GM21381 (cell line): Measurements from ENCODE around the gene GCNT3.

Experiments
- ATAC-seq: cut with Tn5 transposase; IDR thresholded peaks from one replicate; pipeline ENCODE4 v1.9.1; 2021; ENCODE audit warnings: mild to moderate bottlenecking, moderate library complexity; ENCODE audit not compliant: unreplicated experiment

GCNT3 gene, protein sequence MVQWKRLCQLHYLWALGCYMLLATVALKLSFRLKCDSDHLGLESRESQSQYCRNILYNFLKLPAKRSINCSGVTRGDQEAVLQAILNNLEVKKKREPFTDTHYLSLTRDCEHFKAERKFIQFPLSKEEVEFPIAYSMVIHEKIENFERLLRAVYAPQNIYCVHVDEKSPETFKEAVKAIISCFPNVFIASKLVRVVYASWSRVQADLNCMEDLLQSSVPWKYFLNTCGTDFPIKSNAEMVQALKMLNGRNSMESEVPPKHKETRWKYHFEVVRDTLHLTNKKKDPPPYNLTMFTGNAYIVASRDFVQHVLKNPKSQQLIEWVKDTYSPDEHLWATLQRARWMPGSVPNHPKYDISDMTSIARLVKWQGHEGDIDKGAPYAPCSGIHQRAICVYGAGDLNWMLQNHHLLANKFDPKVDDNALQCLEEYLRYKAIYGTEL

GRCh38 chr15:59611276-59612260 is at the start of gene GCNT3:
GCNT3 (plus strand) TSS chr15:59611783; CDS start chr15:59618239, 6,456 bp downstream.
- ATAC-seq, result no peak

DNA sequence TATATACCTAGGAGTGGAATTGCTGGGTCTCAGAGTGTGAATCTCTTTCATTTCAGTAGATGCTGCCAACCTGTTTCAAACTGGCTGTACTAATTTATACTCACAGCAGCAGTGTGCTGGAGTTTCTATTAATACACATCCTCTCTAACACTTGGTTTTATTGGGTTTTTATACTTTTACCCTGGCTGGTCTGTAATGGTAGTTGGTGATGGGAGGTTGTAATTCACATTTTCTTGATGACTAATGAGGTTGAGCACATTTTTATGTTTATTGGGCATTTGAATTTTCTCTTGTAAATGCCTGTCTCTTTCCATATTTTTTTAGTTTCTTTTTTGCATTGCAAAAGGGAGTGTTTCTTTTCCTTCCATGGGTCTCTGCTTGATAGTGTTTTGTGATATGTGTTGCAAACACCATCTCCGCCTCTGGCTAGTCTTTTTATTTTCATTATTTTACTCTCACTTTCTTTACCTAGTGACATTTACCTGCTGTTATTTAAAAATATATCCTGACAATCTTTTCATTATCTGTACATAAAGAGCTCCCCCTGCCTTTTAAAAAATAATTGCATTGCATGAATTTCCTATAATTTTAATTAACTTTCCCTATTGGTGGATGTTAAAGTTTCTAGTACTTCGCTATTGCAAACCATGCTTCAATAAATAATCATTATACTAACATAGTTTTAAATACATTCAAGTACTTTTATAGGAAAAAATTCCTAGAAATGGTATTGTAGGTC is 49.0 kb upstream of the GCNT3 start:
- no peak for ATAC-seq

GRCh38 chr15:59565299-59565698 is 46.3 kb upstream of the GCNT3 start:
- ATAC-seq, result no peak

DNA sequence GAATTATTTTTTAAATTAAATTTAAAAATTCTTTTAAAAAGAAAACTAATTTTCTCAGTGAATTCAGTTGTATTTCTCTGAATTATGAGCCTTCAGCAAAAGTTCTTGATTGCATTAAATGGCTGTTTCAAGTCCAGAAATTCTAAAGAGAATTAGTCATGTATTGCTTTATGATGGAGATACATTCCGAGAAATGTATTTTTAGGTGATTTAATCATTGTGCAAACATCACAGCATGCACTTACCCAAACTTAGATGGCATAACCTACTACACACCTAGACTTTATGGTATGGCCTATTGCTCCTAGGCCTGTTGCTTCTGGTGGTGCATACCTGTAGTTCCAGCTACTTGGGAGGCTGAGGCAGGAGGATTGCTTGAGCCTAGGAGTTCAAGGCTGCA is 44.3 kb upstream of the GCNT3 start:
- no peak for ATAC-seq

- ATAC-seq, result no peak
These were observed 42.1 kb upstream of the GCNT3 start for GRCh38 chr15:59569477-59569876.

DNA sequence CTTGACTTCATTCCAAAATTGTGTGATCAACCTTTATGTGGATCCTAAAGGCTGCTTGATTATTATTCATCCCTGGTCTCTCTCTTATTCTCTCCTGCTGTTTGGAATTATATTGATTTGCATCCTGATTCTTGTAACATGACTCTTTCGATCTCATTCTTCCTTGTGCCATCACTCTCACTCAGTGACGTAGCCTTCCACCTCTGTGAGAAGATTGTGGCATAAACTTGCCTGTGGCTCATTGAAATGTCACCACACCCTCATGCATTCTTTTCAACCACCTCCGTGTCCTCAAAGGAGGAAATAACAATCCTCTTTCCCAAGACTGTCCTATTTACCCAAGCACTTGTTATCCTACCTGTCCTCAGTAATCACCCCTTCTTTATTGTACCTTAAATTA is 41.3 kb upstream of the GCNT3 start:
- no peak for ATAC-seq

DNA sequence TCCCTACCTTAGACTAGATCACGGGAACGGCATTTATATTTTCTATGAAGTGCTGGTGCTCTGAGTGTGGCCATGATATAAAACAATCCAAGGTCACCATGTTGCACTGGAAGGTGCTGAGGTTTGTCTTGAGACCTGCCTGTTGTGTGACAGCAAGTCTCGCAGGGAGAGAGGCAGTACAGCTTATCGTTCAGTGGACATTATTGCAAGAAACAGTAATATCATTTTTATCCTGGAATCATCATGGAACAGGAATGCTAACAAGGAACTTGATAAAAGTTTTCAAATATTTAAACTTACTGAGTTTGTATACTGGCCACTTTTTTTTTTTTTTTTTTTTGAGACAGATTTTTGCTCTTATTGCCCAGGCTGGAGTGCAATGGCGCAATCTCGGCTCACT is 40.0 kb upstream of the GCNT3 start:
- no peak for ATAC-seq

- no peak for ATAC-seq
These were observed 28.5 kb upstream of the GCNT3 start for GRCh38 chr15:59583088-59583487.

- no peak for ATAC-seq
These were observed 24.3 kb upstream of the GCNT3 start for GRCh38 chr15:59587085-59587826.

- ATAC-seq, result no peak
These were observed 21.6 kb upstream of the GCNT3 start for GRCh38 chr15:59590027-59590426.

DNA sequence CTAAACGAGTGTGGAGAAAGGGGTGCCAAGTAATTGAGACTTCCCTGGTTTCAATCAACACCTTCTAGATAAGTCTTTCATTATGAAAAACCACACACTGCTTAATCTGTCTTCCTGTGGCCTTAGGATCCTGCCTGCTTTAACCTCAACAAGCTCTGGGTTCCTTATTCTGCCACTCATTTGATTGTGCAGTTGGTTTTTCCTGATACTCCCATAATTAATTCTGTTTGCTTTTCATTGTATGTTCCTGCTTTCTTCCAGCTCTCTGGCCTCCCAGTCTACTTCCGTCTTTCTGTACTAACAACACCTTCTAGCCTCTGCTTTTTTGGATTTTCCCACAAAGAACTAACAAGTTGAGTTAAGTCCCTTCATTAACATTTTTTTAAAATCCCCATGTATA is 20.2 kb upstream of the GCNT3 start:
- no peak for ATAC-seq

- no peak for ATAC-seq
These were observed 17.1 kb upstream of the GCNT3 start for GRCh38 chr15:59594493-59594942.

DNA sequence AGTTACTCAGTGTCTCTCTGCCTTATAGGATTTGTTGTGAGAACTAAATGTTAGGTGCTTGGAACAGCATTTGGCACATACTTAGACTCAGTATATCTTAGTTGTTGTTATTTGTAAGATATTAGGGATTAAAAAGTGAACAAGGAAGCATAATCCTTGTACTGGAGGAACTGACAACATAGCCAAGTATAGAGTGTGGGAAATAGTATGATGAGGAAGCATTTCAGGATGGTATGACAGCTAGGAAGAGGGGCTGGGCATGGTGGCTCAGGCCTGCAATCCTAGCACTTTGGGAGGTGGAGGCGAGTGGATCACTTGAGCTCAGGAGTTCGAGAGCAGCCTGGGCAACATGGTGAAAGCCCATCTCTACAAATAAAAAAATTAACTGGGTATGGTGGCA is 16.6 kb upstream of the GCNT3 start:
- ATAC-seq, result no peak

DNA sequence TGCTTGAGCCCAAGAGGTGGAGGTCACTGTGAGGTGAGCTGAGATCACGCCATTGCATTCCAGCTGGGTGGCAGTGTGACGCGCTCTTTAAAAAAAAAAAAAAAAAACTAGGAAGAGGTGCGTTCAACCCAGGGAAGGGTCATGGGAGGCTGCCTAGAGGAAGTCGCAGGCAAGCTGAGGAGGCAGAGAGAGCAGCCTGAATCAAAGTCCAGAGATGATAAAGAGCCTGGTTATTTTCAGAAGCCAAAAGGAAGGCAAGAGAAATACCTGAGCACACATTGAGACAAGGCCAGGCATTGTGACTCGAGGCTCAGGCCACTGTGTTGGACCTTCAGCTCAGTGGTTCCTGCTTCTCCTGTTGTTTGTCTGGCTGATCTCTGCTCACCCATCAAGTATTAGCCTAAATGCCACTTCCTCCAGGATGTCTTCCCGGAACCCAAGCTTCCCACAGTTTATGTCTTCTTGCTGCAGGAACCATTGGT is 16.1 kb upstream of the GCNT3 start:
- no peak for ATAC-seq

DNA sequence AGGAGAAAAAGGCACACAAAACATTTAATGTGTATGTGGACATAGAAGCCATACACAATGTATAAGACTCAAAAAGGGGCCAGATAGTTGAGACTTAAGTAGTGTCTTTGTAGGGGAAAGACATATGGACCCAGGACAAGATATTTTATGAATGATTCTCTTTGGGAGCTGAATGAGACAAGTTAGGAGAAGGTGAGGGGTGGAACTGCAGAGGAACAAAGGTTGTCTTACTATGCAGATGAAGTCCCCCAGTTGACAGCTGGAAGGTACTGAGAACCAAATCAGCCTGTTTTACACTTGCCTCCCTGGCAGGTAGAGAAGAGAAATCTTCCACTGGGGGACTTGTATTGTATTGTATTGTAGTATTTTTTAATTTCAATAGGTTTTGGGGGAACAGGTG is 14.9 kb upstream of the GCNT3 start:
- no peak for ATAC-seq

DNA sequence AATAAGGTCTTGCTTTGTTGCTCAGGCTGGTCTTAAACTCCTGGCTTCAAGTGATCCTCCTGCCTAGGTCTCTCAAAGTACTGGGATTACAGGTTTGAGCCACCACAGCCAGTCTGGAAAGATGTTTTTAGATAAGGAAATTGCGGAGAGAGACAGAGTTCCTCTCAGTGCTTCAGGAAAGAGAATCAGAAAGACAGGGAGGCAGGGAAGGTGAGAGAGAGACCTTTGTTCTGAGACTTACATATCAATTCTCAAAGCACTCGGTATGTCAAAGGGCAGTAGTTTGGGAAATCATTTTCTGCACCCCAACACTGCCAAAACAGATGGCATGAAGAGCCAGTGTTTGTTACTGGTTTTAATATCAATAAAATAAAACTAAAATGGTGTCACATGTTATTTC is 13.1 kb upstream of the GCNT3 start:
- no peak for ATAC-seq

DNA sequence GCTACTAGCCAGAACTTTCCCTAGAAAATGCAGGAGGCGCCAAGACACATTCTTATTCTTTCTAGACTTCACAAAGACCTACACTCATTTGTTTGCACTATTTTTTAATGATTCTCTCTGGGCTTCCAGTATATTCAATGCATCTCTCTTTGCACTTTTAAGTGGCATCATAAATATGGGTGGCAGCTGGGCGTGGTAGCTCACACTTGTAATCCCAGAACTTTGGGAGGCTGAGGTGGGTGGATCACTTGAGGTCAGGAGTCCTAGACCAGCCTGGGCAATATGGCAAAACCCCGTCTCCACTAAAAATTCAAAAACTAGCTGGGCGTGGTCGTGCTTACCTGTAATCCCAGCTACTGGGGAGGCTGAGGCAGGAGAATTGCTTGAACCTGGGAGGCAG is 5.6 kb upstream of the GCNT3 start:
- ATAC-seq, result no peak

- ATAC-seq, result no peak
These were observed 1.6 kb upstream of the GCNT3 start for GRCh38 chr15:59609730-59610712.

GRCh38 chr15:59614153-59614552 is 2.6 kb downstream of the GCNT3 start:
- no peak for ATAC-seq
